ENCODE results near the gene FIBP.

The FIBP gene

GRCh38 chr11:65880027-65880426 lies 8.2 kb downstream of the FIBP start:
- H3K27ac ChIP-seq: peak overlapping the region in 8 of 21 experiments; percentile 0 to 86 (median 58)

GRCh38 chr11:65879617-65880016 lies 8.7 kb downstream of the FIBP start, which contains the start of gene CTSW:
CTSW (plus strand) TSS chr11:65879837; CDS start chr11:65879855, 18 bp downstream.
- peak within 1 kb of the TSS in 1 of 7 experiments; percentile 15 for H3K4me3 ChIP-seq
- peak within 1 kb of the TSS in 9 of 21 experiments; percentile 0 to 86 (median 57) for H3K27ac ChIP-seq

More at GRCh38 chr11:65880027-65880426, 8.2 kb downstream of the FIBP start:
- peak overlapping the region in 1 of 7 experiments; percentile 15 for H3K4me3 ChIP-seq

- Histone ChIP-seq H3K27ac (peak overlapping the region; percentile 49 to 95 (median 84)), H3K4me3 (peak overlapping the region; percentile 36 to 54 (median 44))
These were observed 14.7 kb downstream of the FIBP start for GRCh38 chr11:65873318-65874156.

GRCh38 chr11:65872586-65873317 lies 15.5 kb downstream of the FIBP start, which contains the start of gene EFEMP2:
EFEMP2 (minus strand) TSS chr11:65872800; CDS start chr11:65872354, 446 bp downstream.
- Histone ChIP-seq H3K27ac (peak within 1 kb of the TSS; percentile 49 to 95 (median 84)), H3K4me3 (peak within 1 kb of the TSS; percentile 36 to 54 (median 44))

- H3K4me3 ChIP-seq: peak overlapping the region; percentile 32 to 54 (median 44)
These were observed 16.3 kb downstream of the FIBP start for GRCh38 chr11:65871811-65872548.

GRCh38 chr11:65870706-65871681 lies 17.3 kb downstream of the FIBP start:
- peak overlapping the region in 17 of 21 experiments; percentile 19 to 95 (median 85) for H3K27ac ChIP-seq

More at GRCh38 chr11:65871811-65872548, 16.3 kb downstream of the FIBP start:
- peak overlapping the region; percentile 49 to 95 (median 83) for H3K27ac ChIP-seq

GRCh38 chr11:65870307-65870658 lies 18.0 kb downstream of the FIBP start:
- Histone ChIP-seq H3K27ac (peak overlapping the region in 1 of 21 experiments; percentile 20), H3K4me3 (no peak overlapping the region)

More at GRCh38 chr11:65870706-65871681, 17.3 kb downstream of the FIBP start:
- peak overlapping the region in 3 of 7 experiments; percentile 36 to 54 (median 44) for H3K4me3 ChIP-seq

- peak overlapping the region in 1 of 21 experiments; percentile 20 for H3K27ac ChIP-seq
- no peak overlapping the region for H3K4me3 ChIP-seq
These were observed 18.5 kb downstream of the FIBP start for GRCh38 chr11:65869643-65870306.

- no peak overlapping the region for H3K27ac ChIP-seq
These were observed 19.4 kb downstream of the FIBP start for GRCh38 chr11:65868907-65869306.

GRCh38 chr11:65868076-65868667 lies 20.1 kb downstream of the FIBP start:
- Histone ChIP-seq H3K4me3 (no peak overlapping the region), H3K27ac (no peak overlapping the region)

More at GRCh38 chr11:65868907-65869306, 19.4 kb downstream of the FIBP start:
- no peak overlapping the region for H3K4me3 ChIP-seq

- Histone ChIP-seq H3K27ac (no peak overlapping the region), H3K4me3 (no peak overlapping the region)
These were observed 20.8 kb downstream of the FIBP start for GRCh38 chr11:65867284-65868071.

GRCh38 chr11:65866509-65867283 lies 21.6 kb downstream of the FIBP start:
- Histone ChIP-seq H3K27ac (no peak overlapping the region), H3K4me3 (no peak overlapping the region)

GRCh38 chr11:65865550-65866172 lies 22.6 kb downstream of the FIBP start:
- H3K4me3 ChIP-seq: no peak overlapping the region
- H3K27ac ChIP-seq: no peak overlapping the region

GRCh38 chr11:65864706-65865471 lies 23.4 kb downstream of the FIBP start:
- no peak overlapping the region for H3K27ac ChIP-seq
- H3K4me3 ChIP-seq: no peak overlapping the region

Data from skin epidermis (tissue), 12 donors.